Activated T-cell treated with anti-CD3 and anti-CD28 coated beads for 1 hour (primary cell): ENCODE measurements around the gene SPOCK1.

Experiments
- DNase-seq: peaks from one replicate; pipeline ENCODE4 v3.0.0-alpha.2; 2020; ENCODE audit warnings: low read depth

The SPOCK1 gene

GRCh38 chr5:137294604-137295003 is 204.5 kb downstream of the SPOCK1 start:
- no peak for DNase-seq

DNA sequence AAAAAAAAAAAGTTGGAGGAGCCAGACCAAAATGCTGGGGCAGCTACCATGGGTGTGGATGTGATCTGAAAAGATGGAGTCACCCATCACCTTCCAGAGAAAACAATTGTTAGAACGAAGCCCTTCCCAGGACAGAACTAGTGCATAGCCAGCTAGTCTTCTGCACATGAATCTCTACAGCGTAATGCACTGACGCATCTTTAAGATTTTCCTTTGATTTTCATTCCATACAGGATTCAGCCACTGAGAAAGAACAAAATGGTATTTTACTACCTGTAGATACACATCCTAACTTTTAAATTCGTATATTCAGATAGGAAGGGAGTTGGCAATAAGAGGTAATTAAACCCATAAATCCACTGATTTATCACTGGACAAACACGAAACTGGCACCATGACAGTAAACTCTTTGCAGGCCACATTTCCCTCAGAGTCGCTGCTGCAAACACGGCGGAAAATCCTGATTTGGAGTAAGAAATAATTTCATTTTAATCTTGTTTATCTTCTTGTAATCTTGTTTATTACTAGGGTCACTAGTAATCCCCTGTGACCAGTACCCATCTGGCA is 206.6 kb downstream of the SPOCK1 start:
- no peak for DNase-seq

DNA sequence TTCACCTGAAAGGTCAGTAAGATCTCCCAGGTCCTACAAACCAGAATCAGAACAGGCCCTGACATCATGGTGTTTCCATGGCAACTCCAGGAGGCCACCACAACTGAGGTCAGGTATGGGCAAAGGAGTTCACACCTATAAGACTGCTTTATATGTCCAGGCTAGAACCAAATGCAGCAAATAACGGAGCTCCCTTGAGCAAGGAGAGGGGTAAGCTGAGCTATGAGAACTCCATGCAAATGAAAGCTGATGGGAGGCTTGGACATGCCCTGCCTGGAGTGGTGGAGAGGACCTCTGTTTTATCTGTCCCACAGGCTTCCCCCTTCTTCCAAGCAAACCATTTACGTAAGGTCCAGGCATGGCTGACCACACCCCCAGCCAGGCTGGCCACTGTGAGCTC is 207.7 kb downstream of the SPOCK1 start:
- DNase-seq = no peak

GRCh38 chr5:137291031-137291430 is 208.1 kb downstream of the SPOCK1 start:
- no peak for DNase-seq

- DNase-seq = no peak
These were observed 208.8 kb downstream of the SPOCK1 start for GRCh38 chr5:137290373-137290772.

DNA sequence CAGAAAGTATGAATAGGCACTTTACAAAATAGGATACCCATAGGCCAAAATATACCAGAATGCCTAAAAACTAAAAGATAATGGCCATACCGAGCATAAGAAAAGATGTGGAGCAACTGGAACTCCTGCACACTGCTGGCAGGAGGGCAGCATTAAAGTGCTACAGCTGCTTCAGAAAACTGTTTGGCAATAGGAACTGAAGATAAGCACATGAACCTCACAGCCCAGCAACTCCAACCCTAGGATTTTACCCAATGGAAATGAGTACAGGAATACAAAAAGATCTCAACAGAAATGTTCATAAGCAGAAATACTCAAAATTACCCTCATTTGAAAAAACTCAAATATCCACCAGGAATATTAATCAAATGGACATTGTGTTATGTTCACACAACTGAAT is 209.3 kb downstream of the SPOCK1 start:
- no peak for DNase-seq

DNA sequence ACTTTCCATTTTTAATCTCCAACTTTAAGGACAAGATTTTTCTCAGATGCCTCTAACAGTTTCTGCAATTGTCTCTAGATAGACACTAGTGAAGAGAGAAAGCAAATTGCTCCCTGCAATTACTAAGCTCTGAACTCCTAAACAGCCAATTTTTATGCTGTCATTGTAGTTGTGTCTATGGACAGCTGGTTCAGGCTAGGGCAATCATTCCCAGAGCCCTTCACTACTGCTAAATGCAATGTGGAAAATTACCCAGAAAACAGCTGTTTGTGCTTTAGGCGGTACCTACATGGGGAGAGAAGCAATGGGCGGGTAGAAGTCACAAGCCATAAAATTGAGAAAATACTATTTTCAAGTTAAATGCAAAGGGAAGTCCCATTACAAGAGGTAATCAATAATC is 211.6 kb downstream of the SPOCK1 start:
- DNase-seq = no peak

- DNase-seq = no peak
These were observed 213.0 kb downstream of the SPOCK1 start for GRCh38 chr5:137286025-137286610.

DNA sequence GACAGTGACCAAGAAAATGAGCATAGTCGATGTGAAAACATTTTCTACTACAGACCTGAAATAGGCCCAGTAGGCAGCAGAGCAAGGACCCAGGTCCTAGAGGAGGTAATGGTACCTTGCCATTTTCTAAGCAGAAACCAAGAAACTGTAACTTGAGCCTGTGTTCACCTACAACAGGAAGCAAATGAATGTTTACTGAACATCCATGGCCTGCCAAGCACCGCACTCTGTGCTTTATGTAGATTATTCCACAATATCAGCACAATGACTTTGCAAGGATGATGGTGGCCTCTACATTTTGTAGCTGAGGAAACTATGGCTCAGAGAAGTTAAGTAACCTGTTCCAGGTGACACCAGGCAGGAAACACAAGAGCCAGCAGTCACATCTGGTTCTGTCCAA is 215.3 kb downstream of the SPOCK1 start:
- DNase-seq = no peak

DNA sequence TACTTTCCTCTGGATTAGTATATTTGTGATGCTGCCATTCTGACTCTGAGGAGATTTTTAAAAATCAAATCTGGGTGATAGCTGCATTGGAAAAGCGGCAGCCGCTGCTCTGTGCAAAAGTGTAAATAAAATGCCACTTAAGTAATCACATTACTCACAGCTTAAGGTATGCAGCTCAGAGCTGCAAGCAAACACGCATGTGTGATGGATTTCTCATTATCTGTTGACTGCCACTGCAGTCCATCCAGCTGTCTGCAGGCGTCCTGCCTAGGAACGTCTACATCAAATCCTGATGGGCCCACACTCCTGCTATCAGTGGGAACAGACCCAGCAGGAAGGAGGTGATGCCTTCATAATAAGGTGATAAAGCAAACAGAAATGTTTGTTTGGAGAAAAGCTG is 216.9 kb downstream of the SPOCK1 start:
- no peak for DNase-seq

DNA sequence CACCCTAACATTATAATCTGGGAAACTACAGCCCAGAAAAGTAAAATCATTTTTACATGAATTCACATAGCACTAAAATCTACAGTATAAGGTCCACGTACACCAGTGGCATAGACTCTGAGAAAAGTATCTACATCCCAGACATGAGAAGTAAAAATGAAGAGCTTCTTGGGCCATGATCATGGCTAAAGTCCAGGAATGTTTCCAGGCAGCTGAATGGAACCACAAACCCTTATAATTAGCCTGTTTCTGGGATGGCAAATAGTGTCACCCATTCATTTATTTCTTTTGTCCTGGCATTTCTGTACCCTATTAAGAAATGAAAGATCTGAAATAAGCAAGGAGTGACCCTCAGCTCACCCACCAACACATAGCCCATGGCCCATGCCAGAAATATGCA is 217.9 kb downstream of the SPOCK1 start:
- DNase-seq = no peak

DNA sequence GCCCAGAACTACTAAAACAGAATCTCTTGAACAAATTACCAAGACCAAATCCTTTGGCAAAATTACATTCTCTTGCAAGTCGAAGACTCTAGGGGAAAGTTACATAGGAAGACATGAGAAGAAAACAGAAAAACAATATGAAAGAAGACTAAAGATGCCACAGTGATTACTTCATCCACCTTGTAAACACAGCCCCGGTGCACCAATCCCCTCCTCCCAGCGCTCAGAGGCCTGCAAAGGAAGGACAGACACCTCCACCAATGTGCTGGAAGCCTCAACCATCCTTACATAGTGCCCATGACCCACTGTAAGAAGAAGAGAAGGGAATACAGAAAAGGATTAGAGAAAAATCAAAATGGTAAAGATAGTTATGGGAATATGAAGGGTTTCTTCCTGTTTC is 218.5 kb downstream of the SPOCK1 start:
- no peak for DNase-seq

GRCh38 chr5:137279521-137280231 is 219.4 kb downstream of the SPOCK1 start:
- DNase-seq = no peak

DNA sequence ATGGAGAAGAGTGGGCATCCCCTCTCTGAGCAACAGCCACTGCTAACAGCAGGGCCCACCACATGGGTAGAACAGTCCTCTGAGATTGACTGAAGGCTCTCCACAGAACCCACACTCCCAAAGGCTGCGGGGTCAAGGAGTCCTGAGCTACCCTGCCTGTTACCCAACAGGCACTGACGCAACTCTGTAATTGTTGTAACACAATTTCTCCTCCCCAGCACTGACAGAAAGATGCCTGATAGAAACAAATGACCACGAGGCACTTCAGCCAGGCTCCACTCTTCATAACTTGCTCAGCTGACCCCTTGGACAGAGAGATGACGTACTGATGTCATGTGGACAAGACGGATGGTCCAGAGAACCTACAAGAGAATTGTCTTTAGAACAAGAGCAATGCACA is 220.7 kb downstream of the SPOCK1 start:
- DNase-seq = no peak

- no peak for DNase-seq
These were observed 224.0 kb downstream of the SPOCK1 start for GRCh38 chr5:137275083-137275482.

- DNase-seq = no peak
These were observed 225.6 kb downstream of the SPOCK1 start for GRCh38 chr5:137273511-137273910.

GRCh38 chr5:137272831-137273230 is 226.3 kb downstream of the SPOCK1 start:
- DNase-seq = no peak

GRCh38 chr5:137269946-137270345 is 229.2 kb downstream of the SPOCK1 start:
- DNase-seq = no peak

- no peak for DNase-seq
These were observed 229.9 kb downstream of the SPOCK1 start for GRCh38 chr5:137269274-137269673.

- DNase-seq = no peak
These were observed 230.5 kb downstream of the SPOCK1 start for GRCh38 chr5:137268646-137269045.

- DNase-seq = no peak
These were observed 232.9 kb downstream of the SPOCK1 start for GRCh38 chr5:137266186-137266585.

- DNase-seq = no peak
These were observed 233.7 kb downstream of the SPOCK1 start for GRCh38 chr5:137265457-137265856.

GRCh38 chr5:137264573-137264972 is 234.6 kb downstream of the SPOCK1 start:
- DNase-seq = no peak

DNA sequence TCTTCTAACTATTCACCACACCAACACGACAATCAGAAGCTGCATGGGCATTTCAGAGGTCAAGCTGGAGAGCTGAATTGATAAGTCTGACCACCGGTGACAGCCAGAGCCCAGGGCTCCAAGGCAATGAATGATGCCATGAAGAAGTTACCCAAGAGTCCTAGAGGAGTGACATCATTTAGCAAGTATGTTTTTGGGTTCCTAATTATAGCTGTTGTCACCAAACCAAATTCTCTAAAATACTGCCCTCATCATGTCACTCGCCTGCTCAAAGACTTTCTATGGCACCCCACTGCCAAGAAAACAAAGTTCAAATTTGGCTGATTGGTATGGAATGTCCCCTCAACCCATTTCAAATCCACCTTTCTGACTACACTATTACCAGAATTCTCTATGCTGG is 235.1 kb downstream of the SPOCK1 start:
- no peak for DNase-seq
